Sigmoid colon (tissue), 7 donors: ENCODE measurements around the gene SPRY1. TPM values are rescaled to one million over a fixed set of nuclear protein-coding genes. Genes with fewer than 3 reads are reported as not detected.

ENCODE experiments used
- DNase-seq: peaks from one replicate; pipeline ENCODE4 v3.0.0-alpha.2; 2019
- H3K27ac ChIP-seq, 4 donors: fragments of 200-600 bp; sonication (generic); one replicate each; pipeline ENCODE4 v1.5.1; 2016 to 2019; ENCODE audit warnings: mild to moderate bottlenecking in 1 of 4
- H3K27me3 ChIP-seq, 3 donors: fragments of 200-600 bp; sonication (generic); one replicate each; pipeline ENCODE4 v1.5.1; 2019; ENCODE audit warnings: mild to moderate bottlenecking in 1 of 3
- H3K36me3 ChIP-seq, 4 donors: fragments of 200-600 bp; sonication (generic); one replicate each; pipeline ENCODE4 v1.5.1; 2016 to 2019
- H3K4me1 ChIP-seq, 4 donors: fragments of 200-600 bp; sonication (generic); one replicate each; pipeline ENCODE4 v1.5.1; 2017 to 2019
- H3K4me3 ChIP-seq, 4 donors: fragments of 200-600 bp; sonication (generic); one replicate each; pipeline ENCODE4 v1.5.1; 2017 to 2019; ENCODE audit warnings: mild to moderate bottlenecking in 2 of 4, moderate library complexity in 1 of 4
- H3K9me3 ChIP-seq, 4 donors: fragments of 200-600 bp in 3 of 4; sonication (generic) in 3 of 4; one replicate each; pipeline versions ENCODE4 v1.5.1 to v1.6.1; 2013 to 2019
- EP300 ChIP-seq, 4 donors: sonication (generic); formaldehyde crosslinking; IDR thresholded peaks; one replicate each; pipeline ENCODE4 v1.6.1; 2017; ENCODE audit warnings: antibody characterized with exemption in 4 of 4
- POLR2A ChIP-seq, 2 donors: fragments of 450-650 bp; IDR thresholded peaks; one replicate each; pipeline ENCODE4 v1.6.1; 2016; ENCODE audit warnings: antibody characterized with exemption in 2 of 2, mild to moderate bottlenecking in 2 of 2, moderate library complexity in 2 of 2
- POLR2AphosphoS5 ChIP-seq, 4 donors: sonication (generic); formaldehyde crosslinking; IDR thresholded peaks; one replicate each; pipeline ENCODE4 v1.6.1; 2017; ENCODE audit warnings: antibody characterized with exemption in 4 of 4
- WGBS, 2 donors: extraction: QIAGEN DNeasy Blood & Tissue Kit; methylation state at CpG; one replicate each; pipeline ENCODE4 v1.1.7; 2013; 5-methylcytosine and 5-hydroxymethylcytosine counted together
- intact Hi-C: fragments of 100-400 bp; cut with DNase I; formaldehyde crosslinking; loops from one replicate; pipeline ENCODE4 v1.15.1; 2023
- polyA plus RNA-seq, 3 donors: library from polyadenylated mRNA; stranded (reverse); fragments of 200-250 nt; gene quantifications; one replicate each; pipeline ENCODE4 v1.2.3, GENCODE V29; 2013
- total RNA-seq, 4 donors: library from RNA; depleted of rRNA; stranded (reverse); fragments of >200 nt; gene quantifications; one replicate each; pipeline ENCODE4 v1.1.0, GENCODE V29; 2016
- TF ChIP-seq, protein P1 (sequence below), 4 experiments: fragments of 450-650 bp in 3 of 4; fragments of 200-600 bp in 1 of 4; IDR thresholded peaks; one replicate each; pipeline ENCODE4 v1.5.1; 2016 to 2019; ENCODE audit warnings: antibody characterized with exemption in 4 of 4, mild to moderate bottlenecking in 3 of 4, moderate library complexity in 2 of 4
- donor health status: healthy with polysubstance abuse.
- donor health status: Bipolar disorder and iron deficiency.
- donor health status: healthy.

The SPRY1 gene
- total and polyA plus RNA-seq, 7 donors, result 5.5 to 84.4 (median 37.6) TPM

DNA sequence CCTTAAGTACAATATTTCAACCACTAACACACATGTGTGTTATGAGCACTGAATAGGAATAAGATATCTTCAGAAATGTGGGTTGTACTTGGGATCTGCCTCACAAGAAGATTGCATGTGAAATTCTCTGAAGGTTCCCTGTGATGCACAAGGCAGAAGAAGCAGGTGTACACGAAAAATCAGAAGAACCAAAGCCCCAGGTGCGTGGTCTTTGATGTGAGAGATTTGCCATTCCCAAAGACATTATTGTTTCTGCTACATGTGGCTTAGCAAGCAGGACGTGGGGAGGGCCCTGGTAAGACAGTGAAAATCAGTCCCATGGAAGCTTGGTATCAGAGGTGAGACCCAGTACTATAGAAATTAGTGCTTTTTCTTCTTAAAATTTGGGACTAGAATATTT is 13.0 kb upstream of the SPRY1 start:
- no peak for DNase-seq
- H3K36me3 ChIP-seq, result no peaks in the 10 kb centered on the region
- 82 to 86% methylated on average over 3 of the region's 3 CpGs for WGBS, 2 donors
- H3K4me1 ChIP-seq, result no peaks in the 10 kb centered on the region
- TF ChIP-seq EP300 (IDR thresholded peaks at IDR 0.05) (no peak), POLR2AphosphoS5 (IDR thresholded peaks at IDR 0.05) (no peak), POLR2A (IDR thresholded peaks at IDR 0.05) (no peak)
- TF ChIP-seq, protein P1, sequence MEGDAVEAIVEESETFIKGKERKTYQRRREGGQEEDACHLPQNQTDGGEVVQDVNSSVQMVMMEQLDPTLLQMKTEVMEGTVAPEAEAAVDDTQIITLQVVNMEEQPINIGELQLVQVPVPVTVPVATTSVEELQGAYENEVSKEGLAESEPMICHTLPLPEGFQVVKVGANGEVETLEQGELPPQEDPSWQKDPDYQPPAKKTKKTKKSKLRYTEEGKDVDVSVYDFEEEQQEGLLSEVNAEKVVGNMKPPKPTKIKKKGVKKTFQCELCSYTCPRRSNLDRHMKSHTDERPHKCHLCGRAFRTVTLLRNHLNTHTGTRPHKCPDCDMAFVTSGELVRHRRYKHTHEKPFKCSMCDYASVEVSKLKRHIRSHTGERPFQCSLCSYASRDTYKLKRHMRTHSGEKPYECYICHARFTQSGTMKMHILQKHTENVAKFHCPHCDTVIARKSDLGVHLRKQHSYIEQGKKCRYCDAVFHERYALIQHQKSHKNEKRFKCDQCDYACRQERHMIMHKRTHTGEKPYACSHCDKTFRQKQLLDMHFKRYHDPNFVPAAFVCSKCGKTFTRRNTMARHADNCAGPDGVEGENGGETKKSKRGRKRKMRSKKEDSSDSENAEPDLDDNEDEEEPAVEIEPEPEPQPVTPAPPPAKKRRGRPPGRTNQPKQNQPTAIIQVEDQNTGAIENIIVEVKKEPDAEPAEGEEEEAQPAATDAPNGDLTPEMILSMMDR (IDR thresholded peaks at IDR 0.05), result no peak
- no peaks in the 10 kb centered on the region for H3K9me3 ChIP-seq
- no peak overlapping the region for H3K27ac ChIP-seq
- H3K4me3 ChIP-seq, result no peak overlapping the region
- intact Hi-C loops, result no loop called here
- H3K27me3 ChIP-seq, result no peaks in the 10 kb centered on the region

DNA sequence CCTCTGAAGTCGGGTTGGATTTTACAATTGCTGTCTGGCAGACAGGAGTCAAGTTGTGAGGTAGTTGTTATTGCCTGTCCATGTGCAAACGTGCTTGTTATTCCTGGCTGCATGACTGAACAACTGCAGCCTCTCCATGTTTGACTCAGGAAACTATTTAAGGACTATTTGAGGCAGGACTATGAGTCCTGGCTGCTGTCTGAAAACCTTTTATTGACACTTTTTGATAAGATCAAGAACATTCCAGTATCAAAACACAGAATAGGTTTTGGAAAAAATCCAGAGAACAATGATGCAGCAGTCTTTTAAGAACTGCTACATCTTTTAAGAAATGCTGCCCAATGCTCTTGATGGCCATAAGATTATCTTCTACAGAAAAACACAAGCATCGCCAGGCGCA is 10.0 kb upstream of the SPRY1 start:
- 50 to 67% methylated on average over 4 of the region's 4 CpGs for WGBS, 2 donors
- H3K4me1 ChIP-seq, result no peaks in the 10 kb centered on the region
- H3K4me3 ChIP-seq, result no peak overlapping the region
- TF ChIP-seq EP300 (IDR thresholded peaks at IDR 0.05) (no peak), POLR2AphosphoS5 (IDR thresholded peaks at IDR 0.05) (no peak), POLR2A (IDR thresholded peaks at IDR 0.05) (no peak)
- TF ChIP-seq, protein P1 (IDR thresholded peaks at IDR 0.05), result no peak
- no peak overlapping the region for H3K27ac ChIP-seq
- no peaks in the 10 kb centered on the region for H3K27me3 ChIP-seq
- no peak for DNase-seq
- intact Hi-C loops, result no loop called here
- no peaks in the 10 kb centered on the region for H3K9me3 ChIP-seq
- H3K36me3 ChIP-seq, result no peaks in the 10 kb centered on the region

DNA sequence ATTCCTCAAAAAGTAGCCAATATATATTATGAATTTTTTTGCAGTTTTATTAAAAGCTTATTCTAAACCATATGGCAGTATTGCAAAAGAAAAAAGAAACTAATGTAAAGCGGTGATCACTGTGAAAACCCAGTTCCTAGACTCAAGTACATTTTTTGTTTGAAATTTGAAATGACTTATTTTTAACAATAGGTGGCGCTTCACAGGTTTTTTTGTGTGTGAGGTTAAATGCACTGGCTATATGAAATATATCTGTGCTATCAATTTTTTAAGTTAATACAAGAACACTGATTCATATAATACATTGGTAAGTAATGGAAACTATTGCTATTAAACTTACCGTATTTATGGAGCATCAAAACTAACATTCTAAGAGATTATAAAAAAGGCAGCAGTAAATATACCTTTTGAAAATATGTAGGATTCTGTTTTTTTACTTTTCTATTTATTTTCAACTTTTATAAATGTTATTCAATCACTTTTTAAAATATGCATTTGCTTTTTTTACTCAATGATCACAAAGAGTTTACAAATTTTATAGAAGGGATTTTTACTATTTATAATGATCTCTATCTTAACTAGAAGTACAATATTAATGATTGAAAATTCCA is 5.6 kb upstream of the SPRY1 start:
- Histone ChIP-seq H3K27ac (no peak overlapping the region), H3K4me1 (no peaks in the 10 kb centered on the region), H3K36me3 (no peaks in the 10 kb centered on the region), H3K27me3 (no peaks in the 10 kb centered on the region), H3K4me3 (no peak overlapping the region), H3K9me3 (no peaks in the 10 kb centered on the region)
- no peak for TF ChIP-seq POLR2A (IDR thresholded peaks at IDR 0.05)
- no peak for TF ChIP-seq EP300 (IDR thresholded peaks at IDR 0.05)
- TF ChIP-seq POLR2AphosphoS5 (IDR thresholded peaks at IDR 0.05), result no peak
- TF ChIP-seq, protein P1 (IDR thresholded peaks at IDR 0.05), result peak in 3 of 4 experiments; percentile 23 to 40 (median 24)
- intact Hi-C loops, result no loop called here
- DNase-seq, result no peak
- 17 to 45% methylated on average over 3 of the region's 3 CpGs for WGBS, 2 donors

DNA sequence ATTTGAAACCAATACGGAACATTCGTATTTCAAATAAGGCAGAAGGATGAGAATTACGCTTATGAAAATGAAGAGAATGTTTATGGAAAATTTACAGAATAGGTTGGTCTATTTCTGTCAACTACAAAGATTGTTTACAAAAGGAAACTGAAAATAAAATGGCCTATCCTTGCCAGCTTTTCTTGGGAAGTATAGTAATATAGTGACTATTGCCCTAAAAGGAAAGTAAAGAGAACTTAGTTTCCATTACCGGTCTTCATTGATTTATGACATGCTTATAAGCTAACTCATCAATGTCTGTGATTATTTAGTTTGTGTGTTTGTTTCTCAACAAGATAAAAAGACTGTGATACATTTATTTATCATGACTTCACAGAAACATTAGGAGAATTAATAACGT is 2.9 kb upstream of the SPRY1 start:
- H3K9me3 ChIP-seq, result no peaks in the 10 kb centered on the region
- no peaks in the 10 kb centered on the region for H3K36me3 ChIP-seq
- H3K27ac ChIP-seq, result no peak overlapping the region
- peaks cover 0 to 5% (median 2%) of the 10 kb centered on the region in 4 donors for H3K4me1 ChIP-seq
- no peaks in the 10 kb centered on the region for H3K27me3 ChIP-seq
- no peak overlapping the region for H3K4me3 ChIP-seq
- intact Hi-C loops, result no loop called here
- no peak for DNase-seq
- 77 to 81% methylated on average over 5 of the region's 5 CpGs for WGBS, 2 donors
- no peak for TF ChIP-seq POLR2AphosphoS5 (IDR thresholded peaks at IDR 0.05)
- TF ChIP-seq EP300 (IDR thresholded peaks at IDR 0.05), result no peak
- TF ChIP-seq, protein P1 (IDR thresholded peaks at IDR 0.05), result no peak
- no peak for TF ChIP-seq POLR2A (IDR thresholded peaks at IDR 0.05)
